Endothelial cell (in vitro differentiated cells): ENCODE measurements around the gene SORBS1. TPM values are rescaled to one million over a fixed set of nuclear protein-coding genes. Genes with fewer than 3 reads are reported as not detected.

Experiments
- DNase-seq: peaks from one replicate; pipeline ENCODE4 v3.0.0; 2021; ENCODE audit warnings: low spot score
- H3K27ac Mint-ChIP-seq: one replicate; pipeline ENCODE4 v1.8.0; 2021; ENCODE audit warnings: mixed read lengths, inconsistent platforms; ENCODE audit not compliant: unreplicated experiment
- H3K27me3 Mint-ChIP-seq: one replicate; pipeline ENCODE4 v1.8.0; 2021; ENCODE audit warnings: mild to moderate bottlenecking, moderate library complexity, mixed read lengths, inconsistent platforms; ENCODE audit not compliant: unreplicated experiment
- H3K36me3 Mint-ChIP-seq: one replicate; pipeline ENCODE4 v1.8.0; 2021; ENCODE audit warnings: mild to moderate bottlenecking, low read depth, mixed read lengths, inconsistent platforms; ENCODE audit not compliant: unreplicated experiment
- H3K4me1 Mint-ChIP-seq: one replicate; pipeline ENCODE4 v1.8.0; 2021; ENCODE audit warnings: mild to moderate bottlenecking, mixed read lengths, inconsistent platforms; ENCODE audit not compliant: unreplicated experiment
- H3K4me3 Mint-ChIP-seq: one replicate; pipeline ENCODE4 v1.8.0; 2021; ENCODE audit warnings: mild to moderate bottlenecking, mixed read lengths, inconsistent platforms; ENCODE audit not compliant: unreplicated experiment
- H3K9me3 Mint-ChIP-seq: one replicate; pipeline ENCODE4 v1.8.0; 2021; ENCODE audit warnings: mixed read lengths, inconsistent platforms; ENCODE audit not compliant: unreplicated experiment
- CTCF ChIP-seq: fragments of 200-600 bp; sonication (generic); IDR thresholded peaks from one replicate; pipeline ENCODE4 v1.5.0; 2021; ENCODE audit warnings: antibody characterized with exemption; ENCODE audit not compliant: unreplicated experiment
- total RNA-seq: library from RNA; stranded (reverse); fragmentation: NEBNext Ultra II Directional; extraction: Animal tissue kit (Norgen Biotek cat#: 25700); gene quantifications from one replicate; pipeline ENCODE4 v1.2.1, GENCODE V29; 2021; ENCODE audit not compliant: unreplicated experiment

Gene SORBS1
- total RNA-seq, 1 donor from 2014 or later, result 103 TPM

- no peak for DNase-seq
- peak overlapping the region; percentile 5 for H3K4me3 Mint-ChIP-seq
- peak overlapping the region; percentile 33 for H3K27ac Mint-ChIP-seq
- H3K4me1 Mint-ChIP-seq, result peaks cover 51% of the 10 kb centered on the region
- H3K9me3 Mint-ChIP-seq, result no peaks in the 10 kb centered on the region
- TF ChIP-seq CTCF, result no peak
- peaks cover 7% of the 10 kb centered on the region for H3K27me3 Mint-ChIP-seq
- H3K36me3 Mint-ChIP-seq, result peaks cover 50% of the 10 kb centered on the region
Observed at GRCh38 chr10:95482501-95483233, 78.5 kb downstream of the SORBS1 start.

- Mint-ChIP-seq H3K27me3 (peaks cover 10% of the 10 kb centered on the region), H3K27ac (peak overlapping the region; percentile 100), H3K36me3 (peaks cover 39% of the 10 kb centered on the region), H3K9me3 (no peaks in the 10 kb centered on the region), H3K4me3 (no peak overlapping the region), H3K4me1 (peaks cover 61% of the 10 kb centered on the region)
- DNase-seq, result no peak
- TF ChIP-seq CTCF, result no peak
Observed at GRCh38 chr10:95480901-95481491, 80.2 kb downstream of the SORBS1 start.

DNA sequence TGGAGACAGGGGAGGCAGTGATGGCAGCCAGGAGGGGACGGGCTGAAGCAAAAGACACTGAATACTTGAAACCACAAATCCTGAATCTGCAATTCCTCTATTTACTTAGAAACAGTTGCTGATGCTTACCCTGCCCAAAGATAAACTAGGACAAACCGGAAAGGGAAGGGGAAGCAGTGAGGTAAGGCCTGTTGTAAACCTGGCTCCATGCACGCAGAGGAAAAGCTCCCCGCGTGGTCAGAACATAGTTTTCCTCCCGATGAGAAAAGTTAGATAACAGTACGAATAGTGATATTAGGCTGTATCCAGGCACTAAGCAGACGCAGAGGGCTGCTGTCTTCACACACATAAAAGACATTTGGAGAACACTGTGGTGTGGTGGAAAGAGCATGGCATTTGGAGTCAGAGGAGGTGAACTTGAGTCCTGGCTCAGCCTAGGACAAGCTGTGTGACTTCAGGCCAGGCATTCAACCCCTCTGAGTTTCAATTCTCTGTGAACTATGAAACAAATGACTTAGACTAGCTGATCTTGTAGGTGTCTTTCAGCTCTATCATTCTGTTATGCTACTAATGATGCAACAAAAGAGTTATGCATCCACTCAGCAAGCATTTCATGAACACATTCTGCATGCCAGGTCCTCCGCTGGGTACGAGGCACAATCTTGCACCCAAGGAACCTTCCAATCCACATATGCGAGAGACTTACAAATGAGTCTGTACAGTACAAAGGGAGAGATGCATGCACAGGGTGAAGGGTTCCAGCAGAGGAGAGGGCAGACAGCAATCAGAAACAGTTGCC is 80.9 kb downstream of the SORBS1 start:
- H3K4me3 Mint-ChIP-seq, result peak overlapping the region; percentile 68
- H3K27me3 Mint-ChIP-seq, result peaks cover 10% of the 10 kb centered on the region
- peak; percentile 61 for DNase-seq
- TF ChIP-seq CTCF, result no peak
- H3K9me3 Mint-ChIP-seq, result no peaks in the 10 kb centered on the region
- peak overlapping the region; percentile 100 for H3K27ac Mint-ChIP-seq
- peaks cover 60% of the 10 kb centered on the region for H3K4me1 Mint-ChIP-seq
- peaks cover 32% of the 10 kb centered on the region for H3K36me3 Mint-ChIP-seq

- Mint-ChIP-seq H3K36me3 (peaks cover 26% of the 10 kb centered on the region), H3K27me3 (peaks cover 8% of the 10 kb centered on the region), H3K9me3 (no peaks in the 10 kb centered on the region), H3K4me1 (peaks cover 72% of the 10 kb centered on the region), H3K27ac (peak overlapping the region; percentile 100), H3K4me3 (no peak overlapping the region)
- DNase-seq, result no peak
- TF ChIP-seq CTCF, result no peak
Observed at GRCh38 chr10:95478935-95479334, 82.2 kb downstream of the SORBS1 start.
